ENCODE data around the gene FGF21. TPM values are rescaled to one million over a fixed set of nuclear protein-coding genes. Genes with fewer than 3 reads are reported as not detected.

Gene FGF21
- total RNA-seq, 1 donor from 2014 or later = not detected

- Histone ChIP-seq H3K9me3 (ENCODE audit: insufficient read depth, low read depth, low read length) (no peaks in the 10 kb centered on the region), H3K79me2 (ENCODE audit: insufficient read depth, low read length) (no peaks in the 10 kb centered on the region), H2AFZ (ENCODE audit: low read depth, low read length) (peak within 1 kb of the TSS; percentile 69), H3K36me3 (ENCODE audit: insufficient read depth, low read length) (no peaks in the 10 kb centered on the region), H3K27ac (ENCODE audit: low read depth, low read length) (no peak within 1 kb of the TSS), H3K27me3 (ENCODE audit: insufficient read depth, low read length) (peaks cover 6% of the 10 kb centered on the region), H3K4me1 (ENCODE audit: insufficient read depth, low read length) (peaks cover 4% of the 10 kb centered on the region), H3K9ac (ENCODE audit: low read length) (no peak within 1 kb of the TSS), H3K4me2 (ENCODE audit: low read length) (peak within 1 kb of the TSS; percentile 86), H3K4me3 (ENCODE audit: insufficient read depth, low read depth, low read length) (no peak within 1 kb of the TSS), H4K20me1 (ENCODE audit: insufficient read depth, low read length) (no peaks in the 10 kb centered on the region)
- Mint-ChIP-seq H3K4me3 (ENCODE audit: unreplicated experiment) (no peak within 1 kb of the TSS), H3K36me3 (ENCODE audit: low read depth, unreplicated experiment) (no peaks in the 10 kb centered on the region), H3K9me3 (ENCODE audit: unreplicated experiment) (peaks cover 4% of the 10 kb centered on the region), H3K27me3 (ENCODE audit: low read depth, unreplicated experiment) (peaks cover 13% of the 10 kb centered on the region), H3K4me1 (ENCODE audit: low read depth, unreplicated experiment) (peaks cover 4% of the 10 kb centered on the region), H3K27ac (ENCODE audit: unreplicated experiment) (peak within 1 kb of the TSS; percentile 26)
- no peak for FAIRE-seq
- TF ChIP-seq EZH2 (IDR thresholded peaks at IDR 0.05; ENCODE audit: insufficient read depth, low read length) (peak; percentile 23), CTCF (IDR thresholded peaks at IDR 0.05; ENCODE audit: insufficient read depth, low read depth, low read length) (no peak)
- DNase-seq (ENCODE audit: low read depth) = no peak
Measured at GRCh38 chr19:48740164-48740972, 15.0 kb upstream of the FGF21 start, which contains the start of gene RASIP1. TSS of gene RASIP1 (minus strand) at chr19:48740610. CDS start at chr19:48740282, 328 bp downstream.

GRCh38 chr19:48741129-48741999 lies 14.0 kb upstream of the FGF21 start:
- Histone ChIP-seq H3K27ac (ENCODE audit: low read depth, low read length) (no peak overlapping the region), H3K4me1 (ENCODE audit: insufficient read depth, low read length) (peaks cover 6% of the 10 kb centered on the region), H3K27me3 (ENCODE audit: insufficient read depth, low read length) (peaks cover 6% of the 10 kb centered on the region), H3K36me3 (ENCODE audit: insufficient read depth, low read length) (no peaks in the 10 kb centered on the region), H3K9me3 (ENCODE audit: insufficient read depth, low read depth, low read length) (no peaks in the 10 kb centered on the region), H3K79me2 (ENCODE audit: insufficient read depth, low read length) (no peaks in the 10 kb centered on the region), H3K4me2 (ENCODE audit: low read length) (no peak overlapping the region), H2AFZ (ENCODE audit: low read depth, low read length) (no peak overlapping the region), H3K9ac (ENCODE audit: low read length) (no peak overlapping the region), H3K4me3 (ENCODE audit: insufficient read depth, low read depth, low read length) (no peak overlapping the region), H4K20me1 (ENCODE audit: insufficient read depth, low read length) (no peaks in the 10 kb centered on the region)
- TF ChIP-seq EZH2 (IDR thresholded peaks at IDR 0.05; ENCODE audit: insufficient read depth, low read length) = no peak
- TF ChIP-seq CTCF (IDR thresholded peaks at IDR 0.05; ENCODE audit: insufficient read depth, low read depth, low read length) = no peak
- Mint-ChIP-seq H3K9me3 (ENCODE audit: unreplicated experiment) (peaks cover 4% of the 10 kb centered on the region), H3K36me3 (ENCODE audit: low read depth, unreplicated experiment) (no peaks in the 10 kb centered on the region), H3K4me1 (ENCODE audit: low read depth, unreplicated experiment) (peaks cover 4% of the 10 kb centered on the region), H3K4me3 (ENCODE audit: unreplicated experiment) (no peak overlapping the region), H3K27me3 (ENCODE audit: low read depth, unreplicated experiment) (peaks cover 13% of the 10 kb centered on the region), H3K27ac (ENCODE audit: unreplicated experiment) (peak overlapping the region; percentile 26)
- DNase-seq (ENCODE audit: low read depth) (no peak), FAIRE-seq (no peak)

Measured in astrocyte (in vitro differentiated cells and primary cell).